CMK (cell line): ENCODE results near the gene PRDM5.
"Not testable (repeated sequence)": the region's sequence is repeated elsewhere in the genome, so short reads cannot be mapped to it uniquely, and the experiment has no call there.

Source experiments
- DNase-seq: peaks from one replicate; pipeline ENCODE4 v3.0.0-alpha.2; 2010; ENCODE audit warnings: low read depth

The PRDM5 gene

DNA sequence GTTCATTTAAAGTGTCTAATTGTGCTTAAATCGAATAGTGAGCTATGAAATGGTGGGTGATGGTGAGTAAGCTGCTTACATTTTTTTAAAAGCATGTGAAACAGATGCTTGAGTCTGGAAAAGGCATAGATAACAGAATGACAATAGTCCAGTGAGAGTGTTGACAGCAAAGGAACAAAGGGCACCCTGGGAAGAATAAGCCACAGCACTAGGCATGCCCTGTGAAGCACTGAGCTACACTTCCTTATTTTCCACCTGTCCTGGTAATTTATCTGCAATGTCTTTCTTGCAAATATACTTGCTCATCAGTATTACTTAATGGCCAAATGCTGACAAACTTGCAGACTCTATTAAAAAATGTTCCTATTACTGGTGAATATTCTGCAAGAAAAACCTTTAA is 168.7 kb downstream of the PRDM5 start:
- DNase-seq: no peak

DNA sequence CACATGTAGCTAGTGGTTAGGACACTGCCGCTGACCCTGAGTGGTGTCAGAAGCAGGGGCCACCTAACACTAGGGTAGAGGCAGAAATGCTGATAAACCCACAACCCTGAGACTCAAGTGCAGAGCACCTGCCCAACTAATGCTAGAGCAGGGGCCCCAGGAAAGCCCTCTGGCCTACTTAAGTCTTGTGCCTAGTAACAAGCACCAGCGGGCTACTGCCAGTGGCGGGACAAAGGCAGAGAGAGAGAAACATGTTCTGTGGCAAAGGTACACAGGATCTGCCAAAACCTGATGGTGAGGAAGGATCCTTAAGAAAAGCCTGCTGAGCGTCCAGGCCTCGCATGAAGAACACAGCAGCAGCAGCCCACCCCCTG is 172.4 kb downstream of the PRDM5 start:
- no peak for DNase-seq

GRCh38 chr4:120749445-120750151 is 172.9 kb downstream of the PRDM5 start:
- no peak for DNase-seq

DNA sequence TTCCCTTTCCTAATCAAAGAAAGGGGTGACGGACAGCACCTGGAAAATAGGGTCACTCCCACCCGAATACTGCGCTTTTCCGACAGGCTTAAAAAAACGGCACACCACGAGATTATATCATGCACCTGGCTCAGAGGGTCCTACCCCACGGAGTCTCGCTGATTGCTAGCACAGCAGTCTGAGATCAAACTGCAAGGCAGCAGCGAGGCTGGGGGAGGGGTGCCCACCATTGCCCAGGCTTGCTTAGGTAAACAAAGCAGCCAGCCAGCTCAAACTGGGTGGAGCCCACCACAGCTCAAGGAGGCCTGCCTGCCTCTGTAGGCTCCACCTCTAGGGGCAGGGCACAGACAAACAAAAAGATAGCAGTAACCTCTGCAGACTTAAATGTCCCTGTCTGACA is 180.9 kb downstream of the PRDM5 start:
- not testable (repeated sequence) for DNase-seq

- DNase-seq: no peak
Observed at GRCh38 chr4:120736312-120736711, 186.2 kb downstream of the PRDM5 start.

- DNase-seq: no peak
Observed at GRCh38 chr4:120733968-120734367, 188.6 kb downstream of the PRDM5 start.

DNA sequence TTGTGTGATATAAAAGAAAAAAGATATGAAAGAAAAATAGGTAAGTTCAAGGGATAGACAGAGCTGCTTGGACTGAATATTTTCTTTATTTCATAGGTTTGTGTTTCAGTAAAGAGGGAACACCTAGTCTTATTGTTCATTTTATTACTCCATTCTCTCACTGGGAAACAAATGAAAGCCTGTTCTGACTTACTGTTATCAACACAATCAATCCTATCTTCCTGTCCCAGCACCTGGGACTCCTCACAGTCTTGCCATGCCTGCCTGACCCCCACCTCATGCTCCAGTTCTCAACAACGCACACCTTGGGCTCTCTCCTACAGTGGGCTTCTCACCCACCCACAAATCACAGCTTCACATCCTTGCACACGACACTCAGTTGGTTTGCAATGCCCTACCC is 189.5 kb downstream of the PRDM5 start:
- no peak for DNase-seq

GRCh38 chr4:120731561-120731960 is 191.0 kb downstream of the PRDM5 start:
- no peak for DNase-seq

DNA sequence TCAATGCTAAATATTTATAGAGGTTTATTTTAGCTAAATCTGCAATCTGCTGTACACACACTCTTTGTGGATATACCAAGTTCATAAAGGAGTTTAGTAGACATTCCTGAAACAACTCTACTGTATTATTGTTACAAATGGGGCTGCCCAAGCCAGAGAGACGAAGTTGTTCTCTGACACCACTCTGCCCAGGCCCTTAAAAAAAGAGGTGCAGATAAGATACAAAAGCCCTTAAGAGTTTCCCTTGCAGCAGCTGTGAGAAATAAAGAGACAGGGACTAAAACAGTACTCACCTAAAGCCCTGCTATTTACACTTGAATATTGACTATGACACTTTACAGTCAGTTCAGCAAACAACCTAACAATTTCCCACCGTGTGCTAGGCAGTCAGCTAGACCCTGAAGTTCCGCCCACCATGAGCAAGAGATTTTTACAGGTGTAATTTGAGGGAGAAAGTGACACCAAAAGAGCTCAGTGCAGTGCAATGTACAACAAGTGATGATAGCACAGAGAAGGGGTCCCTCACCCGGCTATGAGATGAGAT is 191.7 kb downstream of the PRDM5 start:
- DNase-seq: no peak

- no peak for DNase-seq
Observed at GRCh38 chr4:120728892-120729675, 193.4 kb downstream of the PRDM5 start.

DNA sequence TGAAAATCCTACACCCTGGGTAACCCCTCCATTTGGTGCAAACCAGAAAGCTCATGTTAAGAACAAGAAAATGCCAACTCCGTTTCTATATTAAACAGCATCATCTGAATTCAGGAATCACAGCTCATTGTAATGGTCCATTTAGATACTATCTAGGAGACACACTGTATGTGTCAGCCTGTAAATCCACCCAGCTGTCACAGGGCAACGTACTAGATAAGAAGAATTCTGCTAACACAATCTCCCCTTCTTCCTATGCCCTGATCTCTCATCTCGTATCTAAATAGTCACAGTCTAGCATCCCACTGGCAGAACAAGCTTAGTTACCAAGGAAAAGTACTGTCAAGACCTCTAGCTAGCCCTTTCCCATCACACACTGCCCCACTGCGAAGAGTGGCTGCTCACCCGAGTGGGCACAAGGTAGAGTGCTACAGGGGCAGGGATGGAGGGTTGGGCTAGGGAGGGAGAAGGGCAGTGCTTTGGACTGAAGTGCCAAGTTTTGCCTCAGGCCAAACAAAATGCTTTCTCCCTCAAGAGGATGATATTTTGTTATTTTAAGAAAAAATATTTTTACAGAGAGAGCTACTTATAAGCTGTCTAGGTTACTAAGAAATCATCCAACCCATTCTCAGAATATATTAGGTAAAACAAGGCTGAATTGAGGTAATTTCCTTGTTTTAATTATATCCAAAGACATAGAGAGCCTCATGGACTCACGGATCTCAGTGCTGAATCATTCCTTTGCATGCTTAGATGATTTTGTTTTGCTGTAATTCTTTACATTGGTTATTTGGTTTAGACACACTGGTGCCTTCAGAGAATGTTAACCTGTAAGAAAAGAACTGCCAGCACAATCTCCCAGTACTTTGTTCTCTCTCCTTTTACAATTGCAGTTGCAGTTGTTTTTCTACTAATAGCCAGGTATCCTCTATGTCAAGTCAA is 196.6 kb downstream of the PRDM5 start:
- no peak for DNase-seq

DNA sequence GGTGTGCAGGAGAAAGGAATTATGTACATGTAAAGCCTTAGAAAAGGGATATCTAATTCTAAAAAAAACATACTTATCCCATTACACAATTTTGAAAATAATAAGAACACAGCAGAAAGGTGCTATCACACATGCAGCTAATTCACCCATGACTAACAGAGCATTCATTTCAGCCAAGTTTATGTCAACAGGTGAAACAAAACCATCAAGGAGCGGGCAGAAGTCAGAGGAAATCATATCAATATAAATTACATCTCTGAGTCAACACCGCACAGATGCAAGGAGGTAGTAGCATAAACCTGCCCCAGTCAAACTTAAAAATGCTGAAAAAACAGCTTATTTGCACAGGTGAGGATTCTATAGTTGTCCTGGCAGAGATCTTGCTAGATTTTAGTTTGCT is 197.9 kb downstream of the PRDM5 start:
- DNase-seq: no peak

DNA sequence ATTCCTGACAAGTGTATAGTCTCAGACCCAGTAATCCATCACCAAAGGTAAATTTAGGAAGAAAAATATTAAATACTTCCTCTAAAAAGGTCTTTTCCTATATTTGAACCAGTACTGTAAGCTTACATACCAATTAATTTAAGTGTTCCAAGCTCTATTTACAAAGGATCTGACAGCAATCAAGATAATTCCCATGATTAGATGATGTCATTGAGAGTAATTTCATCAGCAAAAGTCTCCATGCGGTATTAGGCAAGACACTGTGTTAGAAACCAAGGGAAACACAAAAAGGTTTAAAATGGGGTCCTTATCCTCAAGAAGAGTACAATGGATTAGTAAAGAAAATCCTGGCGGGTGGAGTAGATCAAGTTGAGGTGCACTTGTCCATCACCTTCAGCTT is 198.5 kb downstream of the PRDM5 start:
- DNase-seq: no peak

GRCh38 chr4:120723105-120723504 is 199.4 kb downstream of the PRDM5 start:
- no peak for DNase-seq

DNA sequence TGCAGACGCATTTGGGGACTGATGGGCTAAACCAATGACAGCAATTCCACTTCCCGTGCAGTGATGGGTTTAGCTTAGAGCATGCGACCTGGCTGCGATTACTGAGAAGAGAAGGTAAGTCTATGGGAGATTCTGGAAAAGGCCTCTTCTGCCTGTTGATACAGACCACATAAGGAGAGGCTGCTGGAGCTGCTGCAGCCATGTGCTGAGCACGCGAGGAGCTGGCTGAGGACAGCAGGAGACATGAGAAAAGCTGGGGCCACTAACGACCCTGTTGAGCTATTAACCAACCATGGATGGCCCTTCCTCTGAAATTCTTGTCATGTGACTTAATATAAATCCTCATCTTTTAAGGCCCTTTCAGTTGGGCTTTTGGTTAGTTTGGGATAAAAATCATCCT is 199.9 kb downstream of the PRDM5 start:
- DNase-seq: no peak

- DNase-seq: no peak
Observed at GRCh38 chr4:120720354-120720934, 202.1 kb downstream of the PRDM5 start.

- DNase-seq: peak; percentile 1
Observed at GRCh38 chr4:120718979-120719566, 203.5 kb downstream of the PRDM5 start.

GRCh38 chr4:120716346-120716745 is 206.2 kb downstream of the PRDM5 start:
- no peak for DNase-seq

GRCh38 chr4:120714417-120715010 is 208.0 kb downstream of the PRDM5 start:
- DNase-seq: no peak

DNA sequence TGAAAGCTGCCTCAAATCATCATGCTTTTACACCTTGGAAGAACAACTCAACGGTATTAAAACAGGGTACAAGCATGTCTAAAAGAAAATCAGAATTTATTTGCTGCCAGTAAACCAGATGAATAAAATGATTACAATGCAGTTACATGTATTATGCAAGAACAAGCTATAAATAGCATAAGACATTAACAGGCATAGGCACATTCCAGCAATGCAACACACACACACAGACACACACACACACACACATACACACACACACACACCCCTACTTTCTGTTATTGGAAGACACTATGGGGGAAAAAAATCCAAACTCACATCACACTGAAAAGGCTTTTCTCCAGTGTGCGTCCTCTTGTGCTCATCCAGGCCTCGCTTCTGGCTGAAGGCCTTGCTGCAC is 212.5 kb downstream of the PRDM5 start:
- DNase-seq: no peak

DNA sequence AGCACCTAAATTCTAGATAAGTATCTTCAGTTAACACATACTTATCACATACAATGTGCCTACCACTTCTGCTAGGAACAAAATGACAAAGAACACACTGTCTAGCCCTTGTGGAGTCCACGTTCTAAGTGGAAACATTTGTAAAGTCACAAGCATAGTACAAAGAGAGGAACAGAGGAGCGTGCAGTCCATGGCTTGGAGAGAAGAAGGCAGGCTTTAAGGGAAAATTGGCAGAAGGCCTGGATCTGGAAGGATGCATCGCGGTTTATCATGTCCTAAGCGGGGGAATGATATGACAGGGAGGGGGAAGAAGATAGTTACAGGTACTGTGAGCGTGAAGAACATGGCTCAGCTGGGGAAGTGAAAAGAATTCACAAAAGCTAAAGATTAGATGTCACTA is 218.0 kb downstream of the PRDM5 start:
- no peak for DNase-seq
